ENCODE results near the gene COL4A2.

The COL4A2 gene

GRCh38 chr13:110293037-110293436 lies 14.0 kb upstream of the COL4A2 start:
- H3K9me3 Mint-ChIP-seq: no peaks in the 10 kb centered on the region
- ATAC-seq (no peak), DNase-seq (no peak)
- H3K4me3 Mint-ChIP-seq: no peak overlapping the region
- H3K27ac Mint-ChIP-seq: no peak overlapping the region
- H3K36me3 Mint-ChIP-seq (ENCODE audit: low read depth): no peaks in the 10 kb centered on the region
- no peaks in the 10 kb centered on the region for H3K4me1 Mint-ChIP-seq
- H3K27me3 Mint-ChIP-seq: peaks cover 28% of the 10 kb centered on the region

DNA sequence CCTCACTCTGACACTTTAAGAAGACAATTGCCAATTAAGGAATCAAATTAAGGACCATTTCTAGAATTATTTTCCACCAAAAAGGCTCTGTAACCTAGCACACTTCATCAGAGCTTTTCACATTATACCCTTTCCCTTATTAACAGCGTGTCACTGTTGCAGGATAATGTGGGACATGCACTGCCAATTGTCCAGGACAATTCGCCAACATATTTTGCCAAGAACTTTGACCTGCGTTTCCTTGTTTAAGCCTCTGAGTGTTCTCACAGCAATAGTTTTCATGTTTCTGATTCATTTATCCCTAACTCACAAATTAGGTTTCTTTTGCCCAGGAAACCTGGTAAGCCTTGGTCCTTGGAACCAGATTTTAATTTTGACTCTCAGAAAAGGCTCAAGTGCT lies 13.4 kb upstream of the COL4A2 start:
- no peak for ATAC-seq
- Mint-ChIP-seq H3K27me3 (peaks cover 34% of the 10 kb centered on the region), H3K9me3 (no peaks in the 10 kb centered on the region), H3K36me3 (ENCODE audit: low read depth) (no peaks in the 10 kb centered on the region), H3K27ac (no peak overlapping the region), H3K4me1 (peaks cover 3% of the 10 kb centered on the region), H3K4me3 (no peak overlapping the region)
- DNase-seq: no peak

DNA sequence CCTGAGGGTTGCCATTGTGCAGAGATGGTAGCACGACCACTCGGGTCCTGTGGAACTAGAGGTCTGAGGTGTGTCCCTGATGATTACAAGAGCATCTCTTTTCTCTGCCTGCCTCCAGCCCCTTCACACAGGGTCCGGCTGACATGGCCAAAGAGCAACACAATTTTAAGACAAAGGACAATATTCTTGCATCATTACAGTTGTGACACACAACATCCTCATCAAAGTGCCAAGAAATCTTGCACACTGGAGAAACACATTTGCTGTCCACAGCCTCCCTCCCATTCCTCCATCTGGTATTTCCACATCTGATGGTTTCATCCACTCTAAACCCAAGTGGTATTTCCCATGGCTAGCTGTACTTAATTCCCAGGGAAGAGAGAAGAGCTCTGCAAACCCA lies 12.9 kb upstream of the COL4A2 start:
- Mint-ChIP-seq H3K4me3 (no peak overlapping the region), H3K36me3 (ENCODE audit: low read depth) (no peaks in the 10 kb centered on the region), H3K4me1 (peaks cover 6% of the 10 kb centered on the region), H3K27ac (no peak overlapping the region), H3K27me3 (peaks cover 36% of the 10 kb centered on the region), H3K9me3 (no peaks in the 10 kb centered on the region)
- DNase-seq (no peak), ATAC-seq (no peak)

DNA sequence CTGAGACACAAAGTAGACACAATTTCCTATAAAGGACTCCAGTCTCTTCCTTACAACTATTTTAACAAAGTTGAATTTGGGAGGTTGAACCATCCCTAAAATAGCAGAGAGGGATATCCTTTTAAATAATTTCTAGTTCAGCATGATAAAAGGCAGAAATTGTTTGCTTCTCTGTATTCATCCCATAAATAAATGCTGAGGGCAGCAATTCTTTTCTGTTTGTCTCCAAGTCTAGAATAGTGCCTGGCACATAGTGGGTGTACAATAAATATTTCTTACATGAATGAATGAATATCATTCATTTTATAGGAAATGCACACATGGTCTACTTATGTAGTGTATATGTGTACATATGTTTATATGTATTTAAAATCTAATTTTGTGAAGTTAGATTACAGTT lies 12.5 kb upstream of the COL4A2 start:
- ATAC-seq (no peak), DNase-seq (no peak)
- no peak overlapping the region for H3K27ac Mint-ChIP-seq
- H3K27me3 Mint-ChIP-seq: peaks cover 37% of the 10 kb centered on the region
- no peaks in the 10 kb centered on the region for H3K36me3 Mint-ChIP-seq (ENCODE audit: low read depth)
- no peaks in the 10 kb centered on the region for H3K9me3 Mint-ChIP-seq
- H3K4me3 Mint-ChIP-seq: no peak overlapping the region
- peaks cover 6% of the 10 kb centered on the region for H3K4me1 Mint-ChIP-seq

DNA sequence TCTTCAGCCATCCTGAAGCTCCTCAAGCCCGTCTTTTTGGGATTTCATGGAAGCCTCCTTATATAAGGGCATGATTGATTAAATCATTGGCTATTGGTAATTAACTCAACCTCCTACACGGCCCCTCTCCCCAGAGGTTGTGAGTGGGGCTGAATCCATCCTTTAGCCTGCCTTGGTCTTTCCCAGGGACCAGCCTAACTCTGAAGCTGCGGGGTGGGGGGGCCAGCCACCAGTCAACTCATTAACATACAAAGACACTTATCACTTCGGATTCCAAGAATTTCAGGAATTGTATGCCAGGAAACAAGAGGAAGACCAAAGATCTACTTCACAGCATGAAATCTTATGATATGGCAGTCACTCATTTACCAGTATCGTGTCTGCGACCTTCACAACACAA lies 10.1 kb upstream of the COL4A2 start:
- Mint-ChIP-seq H3K9me3 (no peaks in the 10 kb centered on the region), H3K27ac (no peak overlapping the region), H3K4me1 (peaks cover 6% of the 10 kb centered on the region), H3K27me3 (peaks cover 46% of the 10 kb centered on the region), H3K36me3 (ENCODE audit: low read depth) (no peaks in the 10 kb centered on the region), H3K4me3 (no peak overlapping the region)
- DNase-seq (no peak), ATAC-seq (no peak)

- Mint-ChIP-seq H3K27me3 (peaks cover 49% of the 10 kb centered on the region), H3K4me1 (peaks cover 6% of the 10 kb centered on the region), H3K36me3 (ENCODE audit: low read depth) (no peaks in the 10 kb centered on the region)
Observed at GRCh38 chr13:110297766-110298504, 9.1 kb upstream of the COL4A2 start.

GRCh38 chr13:110298505-110299282 lies 8.4 kb upstream of the COL4A2 start:
- peaks cover 6% of the 10 kb centered on the region for H3K4me1 Mint-ChIP-seq
- no peak overlapping the region for H3K4me3 Mint-ChIP-seq
- H3K36me3 Mint-ChIP-seq (ENCODE audit: low read depth): no peaks in the 10 kb centered on the region
- no peaks in the 10 kb centered on the region for H3K9me3 Mint-ChIP-seq
- ATAC-seq (peak; percentile 90), DNase-seq (peak; percentile 42)
- no peak overlapping the region for H3K27ac Mint-ChIP-seq
- peaks cover 54% of the 10 kb centered on the region for H3K27me3 Mint-ChIP-seq

More at GRCh38 chr13:110297766-110298504, 9.1 kb upstream of the COL4A2 start:
- ATAC-seq: no peak
- H3K9me3 Mint-ChIP-seq: no peaks in the 10 kb centered on the region
- H3K27ac Mint-ChIP-seq: no peak overlapping the region
- no peak for DNase-seq
- H3K4me3 Mint-ChIP-seq: no peak overlapping the region

GRCh38 chr13:110299283-110299840 lies 7.7 kb upstream of the COL4A2 start:
- H3K27ac Mint-ChIP-seq: no peak overlapping the region
- H3K27me3 Mint-ChIP-seq: peaks cover 61% of the 10 kb centered on the region
- H3K4me1 Mint-ChIP-seq: peaks cover 6% of the 10 kb centered on the region
- no peaks in the 10 kb centered on the region for H3K9me3 Mint-ChIP-seq
- H3K4me3 Mint-ChIP-seq: no peak overlapping the region
- H3K36me3 Mint-ChIP-seq (ENCODE audit: low read depth): no peaks in the 10 kb centered on the region
- no peak for DNase-seq
- ATAC-seq: no peak

GRCh38 chr13:110300090-110300815 lies 6.8 kb upstream of the COL4A2 start:
- H3K4me3 Mint-ChIP-seq: no peak overlapping the region
- peaks cover 67% of the 10 kb centered on the region for H3K27me3 Mint-ChIP-seq
- no peak overlapping the region for H3K27ac Mint-ChIP-seq
- DNase-seq (no peak), ATAC-seq (no peak)
- no peaks in the 10 kb centered on the region for H3K36me3 Mint-ChIP-seq (ENCODE audit: low read depth)
- H3K9me3 Mint-ChIP-seq: no peaks in the 10 kb centered on the region
- peaks cover 6% of the 10 kb centered on the region for H3K4me1 Mint-ChIP-seq

DNA sequence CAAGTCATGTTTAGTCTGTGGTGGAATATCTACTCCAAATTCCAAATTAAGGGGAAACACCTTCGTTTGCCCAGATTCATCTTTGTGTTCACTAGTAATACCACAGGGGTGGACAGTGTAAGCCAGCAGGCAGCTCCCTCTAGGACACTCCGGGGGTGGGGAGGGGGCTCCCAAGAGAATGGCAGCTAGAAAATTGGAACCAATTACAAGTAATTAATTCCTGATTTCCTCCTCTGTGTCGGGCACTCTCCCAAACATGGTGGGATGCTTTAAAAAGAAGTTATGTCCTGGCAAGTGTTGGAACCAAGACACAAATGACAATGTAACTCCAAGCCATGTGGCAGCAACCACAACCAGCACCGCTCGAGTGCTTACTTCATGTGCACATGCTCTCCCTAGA lies 6.0 kb upstream of the COL4A2 start:
- no peak overlapping the region for H3K27ac Mint-ChIP-seq
- ATAC-seq (no peak), DNase-seq (no peak)
- no peak overlapping the region for H3K4me3 Mint-ChIP-seq
- H3K27me3 Mint-ChIP-seq: peaks cover 67% of the 10 kb centered on the region
- H3K4me1 Mint-ChIP-seq: peaks cover 6% of the 10 kb centered on the region
- H3K36me3 Mint-ChIP-seq (ENCODE audit: low read depth): no peaks in the 10 kb centered on the region
- no peaks in the 10 kb centered on the region for H3K9me3 Mint-ChIP-seq

- ATAC-seq (no peak), DNase-seq (no peak)
- H3K36me3 Mint-ChIP-seq (ENCODE audit: low read depth): no peaks in the 10 kb centered on the region
- H3K4me3 Mint-ChIP-seq: no peak overlapping the region
- H3K9me3 Mint-ChIP-seq: no peaks in the 10 kb centered on the region
- H3K4me1 Mint-ChIP-seq: peaks cover 6% of the 10 kb centered on the region
- H3K27ac Mint-ChIP-seq: no peak overlapping the region
- peaks cover 71% of the 10 kb centered on the region for H3K27me3 Mint-ChIP-seq
Observed at GRCh38 chr13:110301606-110302553, 5.2 kb upstream of the COL4A2 start.

DNA sequence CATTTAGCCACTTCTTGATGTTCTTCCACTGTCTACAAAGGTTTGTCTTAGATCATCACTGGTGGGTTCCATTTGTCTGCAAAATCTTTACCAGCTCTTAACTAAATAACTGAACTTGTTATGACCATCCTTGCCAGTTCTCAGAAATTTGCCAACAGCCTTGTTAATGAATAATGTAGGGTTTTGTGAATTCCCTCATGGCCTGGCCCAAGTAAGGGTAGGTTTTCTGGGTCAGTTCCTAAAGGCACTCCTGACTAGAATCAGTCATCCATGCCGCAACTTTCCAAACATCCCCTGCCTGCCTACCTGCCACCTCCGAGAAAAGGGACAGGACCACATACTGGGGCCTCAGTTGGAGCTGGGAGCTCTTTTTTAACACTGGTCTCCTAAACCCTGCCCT lies 4.1 kb upstream of the COL4A2 start:
- Mint-ChIP-seq H3K27ac (no peak overlapping the region), H3K9me3 (no peaks in the 10 kb centered on the region), H3K27me3 (peaks cover 68% of the 10 kb centered on the region), H3K4me1 (peaks cover 9% of the 10 kb centered on the region), H3K36me3 (ENCODE audit: low read depth) (no peaks in the 10 kb centered on the region), H3K4me3 (no peak overlapping the region)
- no peak for DNase-seq
- ATAC-seq: no peak

- DNase-seq (no peak), ATAC-seq (no peak)
- H3K36me3 Mint-ChIP-seq (ENCODE audit: low read depth): no peaks in the 10 kb centered on the region
- no peak overlapping the region for H3K4me3 Mint-ChIP-seq
- peaks cover 69% of the 10 kb centered on the region for H3K27me3 Mint-ChIP-seq
- no peaks in the 10 kb centered on the region for H3K9me3 Mint-ChIP-seq
- H3K27ac Mint-ChIP-seq: no peak overlapping the region
- H3K4me1 Mint-ChIP-seq: peaks cover 9% of the 10 kb centered on the region
Observed at GRCh38 chr13:110303644-110304043, 3.4 kb upstream of the COL4A2 start.

DNA sequence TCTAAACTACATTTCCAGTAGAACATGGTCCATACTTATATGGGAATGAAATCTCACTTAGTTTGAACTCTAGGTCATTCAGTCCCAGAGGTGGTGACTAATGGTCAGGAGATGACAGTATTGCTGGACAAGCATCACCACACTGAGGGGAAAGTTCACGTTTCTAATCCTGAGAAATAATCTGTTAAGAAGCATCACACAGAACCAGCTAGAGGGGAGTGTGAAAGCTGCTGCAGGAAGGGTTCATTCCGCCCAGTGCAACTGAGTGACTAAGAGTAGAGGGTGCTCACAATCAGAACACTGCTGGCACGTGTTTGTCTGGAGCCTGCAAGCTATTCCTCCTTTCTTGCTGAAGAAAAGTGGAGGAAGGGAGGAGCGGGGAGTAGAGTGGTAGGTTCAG lies 2.8 kb upstream of the COL4A2 start:
- H3K27ac Mint-ChIP-seq: no peak overlapping the region
- peaks cover 6% of the 10 kb centered on the region for H3K4me1 Mint-ChIP-seq
- peaks cover 72% of the 10 kb centered on the region for H3K27me3 Mint-ChIP-seq
- H3K9me3 Mint-ChIP-seq: no peaks in the 10 kb centered on the region
- no peak for ATAC-seq
- H3K36me3 Mint-ChIP-seq (ENCODE audit: low read depth): no peaks in the 10 kb centered on the region
- DNase-seq: no peak
- H3K4me3 Mint-ChIP-seq: no peak overlapping the region

Measured in activated naive CD8-positive, alpha-beta T cell treated with anti-CD3 and anti-CD28 coated beads, Interleukin-2, amount 50 U/mL, for 24 hours (primary cell).